ENCODE measurements around the gene VSX2. TPM values are rescaled to one million over a fixed set of nuclear protein-coding genes. Genes with fewer than 3 reads are reported as not detected.
"Not testable (repeated sequence)": the region's sequence is repeated elsewhere in the genome, so short reads cannot be mapped to it uniquely, and the experiment has no call there.

The VSX2 gene
- total RNA-seq, 1 donor from 2014 or later: not detected

DNA sequence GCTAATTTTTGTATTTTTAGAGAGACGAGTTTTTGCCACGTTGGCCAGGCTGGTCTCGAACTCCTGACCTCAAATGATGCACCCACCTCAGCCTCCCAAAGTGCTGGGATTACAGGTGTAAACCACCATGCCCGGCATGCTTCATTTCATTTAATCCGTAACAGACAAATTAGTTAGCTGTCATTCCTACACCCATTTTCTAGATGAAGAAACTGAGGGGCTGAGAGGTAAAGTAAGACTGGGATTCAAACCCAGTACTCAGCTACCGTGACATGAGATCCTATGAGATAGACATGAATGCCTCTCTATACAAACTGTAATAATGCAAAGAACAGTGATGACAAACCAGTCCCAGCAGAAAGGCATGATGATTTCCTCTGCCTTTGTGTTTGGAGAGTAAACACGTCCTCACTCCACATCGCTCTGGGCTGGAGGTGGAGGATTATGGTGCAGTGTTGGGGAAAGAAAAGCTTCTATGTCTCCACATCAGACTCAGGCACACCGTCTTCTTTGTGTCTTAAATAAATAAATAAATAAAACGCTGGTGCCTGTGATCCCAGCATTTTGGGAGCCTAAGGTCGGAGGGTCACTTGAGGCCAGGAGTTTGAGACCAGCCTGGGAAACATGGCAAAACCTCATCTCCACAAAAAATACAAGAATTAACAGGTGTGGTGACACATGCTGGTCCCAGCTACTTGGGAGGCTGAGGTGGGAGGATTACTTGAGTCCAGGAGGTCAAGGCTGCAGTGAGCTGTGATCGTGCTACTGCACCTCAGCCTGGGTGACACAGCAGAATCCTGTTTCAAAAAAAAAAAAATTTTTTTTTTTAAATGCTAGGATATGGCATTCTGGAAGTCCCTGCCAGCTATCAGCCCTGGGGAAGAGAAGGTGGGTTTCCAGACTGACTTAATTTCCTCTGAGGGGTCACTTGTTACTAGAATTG is 10.5 kb downstream of the VSX2 start:
- no peak for DNase-seq
- intact Hi-C loops (cut with DNase I): loop anchor here (2.0 kb wide), 1 partner anchor 139 kb away; no protein-coding TSS in a partner anchor
- no peak for ATAC-seq (ENCODE audit: poor library complexity)

GRCh38 chr14:74255281-74255680 is 16.0 kb downstream of the VSX2 start:
- ATAC-seq (ENCODE audit: poor library complexity) (no peak), DNase-seq (no peak)
- intact Hi-C loops (cut with DNase I): no loop called here

- intact Hi-C loops (cut with DNase I): no loop called here
- DNase-seq: peak; percentile 60
- peak; percentile 97 for ATAC-seq (ENCODE audit: poor library complexity)
Measured at GRCh38 chr14:74257078-74257940, 18.1 kb downstream of the VSX2 start.

- DNase-seq (no peak), ATAC-seq (ENCODE audit: poor library complexity) (peak; percentile 29)
- intact Hi-C loops (cut with DNase I): no loop called here
Measured at GRCh38 chr14:74257941-74258763, 18.9 kb downstream of the VSX2 start.

DNA sequence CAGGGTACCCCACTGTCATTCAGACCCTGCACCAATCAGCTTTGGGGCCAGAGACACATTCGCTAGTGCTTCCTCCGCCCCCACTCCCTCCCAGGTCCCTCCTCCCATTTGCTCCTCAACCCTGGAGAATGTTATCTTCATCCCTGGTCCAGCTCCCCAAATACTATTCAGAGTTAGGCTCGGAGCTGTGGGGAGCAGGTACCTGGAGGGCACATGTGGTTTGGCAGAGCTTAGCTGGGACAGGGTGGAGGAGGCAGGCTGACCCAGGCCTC is 19.5 kb downstream of the VSX2 start:
- intact Hi-C loops (cut with DNase I): no loop called here
- no peak for ATAC-seq (ENCODE audit: poor library complexity)
- DNase-seq: no peak

DNA sequence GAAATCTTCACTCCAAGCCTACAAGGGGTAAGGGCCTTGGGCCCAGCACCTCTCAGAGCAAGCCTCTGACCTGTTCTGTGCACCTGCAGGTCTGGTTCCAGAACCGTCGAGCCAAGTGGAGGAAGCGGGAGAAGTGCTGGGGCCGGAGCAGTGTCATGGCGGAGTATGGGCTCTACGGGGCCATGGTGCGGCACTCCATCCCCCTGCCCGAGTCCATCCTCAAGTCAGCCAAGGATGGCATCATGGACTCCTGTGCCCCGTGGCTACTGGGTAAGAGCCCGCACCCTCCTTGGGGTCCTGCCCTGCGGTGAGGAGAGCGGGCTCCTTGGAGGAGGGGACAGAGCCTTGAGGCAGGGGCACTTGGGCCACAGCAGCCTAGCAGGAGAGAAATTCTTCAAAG is 20.3 kb downstream of the VSX2 start:
- intact Hi-C loops (cut with DNase I): no loop called here
- ATAC-seq (ENCODE audit: poor library complexity) (no peak), DNase-seq (no peak)

GRCh38 chr14:74260525-74261233 is 21.4 kb downstream of the VSX2 start:
- no peak for DNase-seq
- no peak for ATAC-seq (ENCODE audit: poor library complexity)
- intact Hi-C loops (cut with DNase I): no loop called here

DNA sequence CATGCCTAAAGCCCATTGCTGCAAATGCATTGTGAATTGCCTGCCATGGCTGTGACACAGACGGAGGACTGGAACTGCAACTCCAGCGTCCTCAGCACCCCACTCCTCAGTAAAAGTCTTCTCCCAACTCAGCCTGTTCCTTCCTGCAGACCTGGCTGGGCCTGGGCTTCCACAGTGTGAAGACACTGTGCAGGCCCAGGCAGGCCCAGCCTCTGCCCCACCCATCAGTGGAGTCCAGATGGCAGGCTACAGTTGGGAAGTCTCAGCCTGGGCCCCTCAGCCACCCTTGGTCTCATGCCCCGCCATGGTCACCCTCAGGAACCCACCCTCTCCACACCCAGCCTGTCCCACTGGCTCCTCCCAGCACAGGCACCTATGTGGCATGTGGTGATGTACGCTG is 22.0 kb downstream of the VSX2 start:
- ATAC-seq (ENCODE audit: poor library complexity) (no peak), DNase-seq (no peak)
- intact Hi-C loops (cut with DNase I): no loop called here

- DNase-seq (no peak), ATAC-seq (ENCODE audit: poor library complexity) (no peak)
- intact Hi-C loops (cut with DNase I): no loop called here
Measured at GRCh38 chr14:74262076-74262475, 22.8 kb downstream of the VSX2 start.

GRCh38 chr14:74263181-74263580 is 23.9 kb downstream of the VSX2 start:
- intact Hi-C loops (cut with DNase I): no loop called here
- DNase-seq: no peak
- no peak for ATAC-seq (ENCODE audit: poor library complexity)

GRCh38 chr14:74263921-74264320 is 24.7 kb downstream of the VSX2 start:
- ATAC-seq (ENCODE audit: poor library complexity): no peak
- DNase-seq: no peak
- intact Hi-C loops (cut with DNase I): no loop called here

- ATAC-seq (ENCODE audit: poor library complexity) (no peak), DNase-seq (no peak)
- intact Hi-C loops (cut with DNase I): no loop called here
Measured at GRCh38 chr14:74265301-74265965, 26.2 kb downstream of the VSX2 start.

DNA sequence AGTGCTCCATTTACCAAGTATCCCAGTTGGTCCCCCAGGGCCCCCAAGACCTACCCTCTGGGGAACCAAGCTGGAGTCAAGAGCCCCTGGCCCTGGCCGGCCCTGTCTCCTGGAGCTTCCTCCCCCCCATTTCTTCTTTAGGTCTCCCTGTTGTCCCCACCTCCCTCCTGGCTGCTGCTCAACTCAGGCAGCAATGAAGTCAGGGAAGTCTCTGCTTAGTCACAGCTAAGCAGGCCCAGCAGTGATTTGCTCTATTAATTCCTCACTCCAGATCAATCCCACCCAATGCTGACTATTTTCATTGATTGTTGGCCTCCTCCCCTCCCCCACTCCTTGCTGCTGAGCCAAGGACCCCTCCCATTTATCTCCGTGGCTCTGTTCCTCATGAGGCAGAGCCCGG is 28.3 kb downstream of the VSX2 start:
- ATAC-seq (ENCODE audit: poor library complexity): no peak
- DNase-seq: no peak
- intact Hi-C loops (cut with DNase I): no loop called here

DNA sequence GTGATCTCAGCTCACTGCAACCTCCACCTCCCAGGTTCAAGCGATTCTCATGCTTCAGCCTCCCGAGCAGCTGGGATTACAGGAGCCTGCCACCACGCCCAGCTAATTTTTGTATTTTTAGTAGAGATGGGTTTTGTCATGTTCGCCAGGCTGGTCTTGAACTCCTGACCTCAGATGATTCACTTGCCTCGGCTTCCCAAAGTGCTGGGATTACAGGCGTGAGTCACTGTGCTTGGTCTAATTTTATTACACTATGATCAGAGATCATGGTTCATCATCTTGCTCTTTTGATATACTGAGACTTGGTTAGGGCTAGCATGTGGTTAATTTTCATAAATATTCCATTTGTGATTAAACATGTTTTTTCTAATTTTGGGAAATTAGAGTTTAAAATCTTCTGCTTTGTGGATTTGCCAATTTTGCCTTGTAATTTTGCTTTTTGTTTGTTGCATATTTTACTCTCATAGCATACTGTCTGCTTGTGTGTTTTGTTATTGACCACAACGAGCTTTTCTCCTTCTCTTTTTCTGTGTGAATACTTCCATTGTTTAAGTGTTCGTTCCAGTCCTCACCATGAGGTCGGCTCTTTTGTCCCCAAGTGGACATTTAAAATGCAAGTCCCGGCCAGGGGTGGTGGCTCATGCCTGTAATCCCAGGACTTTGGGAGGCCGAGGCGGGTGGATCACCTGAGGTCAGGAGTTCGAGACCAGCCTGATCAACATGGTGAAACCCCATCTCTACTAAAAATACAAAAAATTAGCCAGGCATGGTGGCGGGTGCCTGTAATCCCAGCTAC is 31.3 kb downstream of the VSX2 start:
- DNase-seq; intact Hi-C loops (cut with DNase I); ATAC-seq (ENCODE audit: poor library complexity): not testable (repeated sequence)

DNA sequence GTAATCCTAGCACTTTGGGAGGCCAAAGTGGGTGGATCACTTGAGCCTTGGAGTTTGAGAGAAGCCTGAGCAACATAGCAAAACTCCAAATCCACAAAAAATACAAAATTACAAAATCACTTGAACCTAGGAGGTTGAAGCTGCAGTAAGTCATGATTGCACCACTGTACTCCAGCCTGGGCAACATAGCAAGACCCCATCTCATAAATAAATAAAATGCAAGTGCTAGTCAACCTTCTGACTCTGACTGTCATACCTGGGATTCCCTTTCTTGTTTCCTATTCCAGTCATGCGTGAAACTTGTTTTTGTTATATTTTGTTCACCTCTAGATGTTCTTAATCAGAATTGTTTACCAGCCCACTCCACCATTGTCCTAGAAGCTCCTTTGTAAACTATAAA is 32.1 kb downstream of the VSX2 start:
- ATAC-seq (ENCODE audit: poor library complexity): no peak
- intact Hi-C loops (cut with DNase I): no loop called here

DNA sequence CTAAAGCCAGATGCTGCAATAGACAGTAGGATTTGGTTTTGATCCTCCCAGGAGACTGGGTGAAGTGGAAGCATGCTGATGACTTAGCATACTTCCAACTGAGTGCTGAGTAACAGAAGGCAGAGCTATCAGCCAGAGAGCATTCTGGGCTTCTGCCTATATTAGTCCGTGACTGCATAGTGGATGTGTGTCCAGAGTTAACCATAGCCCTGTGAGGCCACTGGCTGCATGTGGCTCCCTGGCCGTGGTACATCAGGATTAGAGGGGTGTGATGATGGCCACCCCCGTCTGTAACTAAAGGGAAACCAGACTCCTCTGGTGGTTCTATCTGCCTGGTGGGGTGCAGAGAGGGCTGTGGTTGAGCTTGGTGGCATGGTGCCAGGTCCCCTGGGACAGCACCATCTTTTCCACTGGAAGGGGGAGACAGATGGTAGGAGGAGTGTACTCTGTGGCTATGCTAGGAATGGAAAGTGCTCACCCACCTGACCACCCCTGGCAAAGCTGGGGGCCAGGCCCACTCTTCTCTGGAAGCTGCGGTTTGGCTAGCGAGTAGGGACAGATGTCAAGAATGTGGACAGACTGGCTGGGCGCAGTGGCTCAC is 36.1 kb downstream of the VSX2 start:
- intact Hi-C loops (cut with DNase I): no loop called here
- no peak for DNase-seq
- peak; percentile 81 for ATAC-seq (ENCODE audit: poor library complexity)

More for the DNA sequence above, 32.1 kb downstream of the VSX2 start:
- no peak for DNase-seq

- intact Hi-C loops (cut with DNase I): no loop called here
- no peak for ATAC-seq (ENCODE audit: poor library complexity)
- no peak for DNase-seq
Measured at GRCh38 chr14:74278080-74278479, 38.8 kb downstream of the VSX2 start.

All from Right ventricle myocardium superior (tissue), 1 donor.